ENCODE results near the gene DOK4.

GRCh38 chr16:57483725-57484514, 2.4 kb downstream of the DOK4 start:
- TF ChIP-seq CTCF (IDR thresholded peaks at IDR 0.05) (no peak), ZFX (IDR thresholded peaks at IDR 0.05; ENCODE audit: borderline replicate concordance) (no peak)

All from 22Rv1 (cell line).